ENCODE results near the gene NR2C2.

Gene NR2C2

GRCh38 chr3:15056676-15057404 is 109.5 kb downstream of the NR2C2 start:
- Histone ChIP-seq H3K4me3 (no peak overlapping the region), H3K27ac (no peak overlapping the region)
- DNase-seq (ENCODE audit: low spot score) = no peak
- TF ChIP-seq, protein P1, sequence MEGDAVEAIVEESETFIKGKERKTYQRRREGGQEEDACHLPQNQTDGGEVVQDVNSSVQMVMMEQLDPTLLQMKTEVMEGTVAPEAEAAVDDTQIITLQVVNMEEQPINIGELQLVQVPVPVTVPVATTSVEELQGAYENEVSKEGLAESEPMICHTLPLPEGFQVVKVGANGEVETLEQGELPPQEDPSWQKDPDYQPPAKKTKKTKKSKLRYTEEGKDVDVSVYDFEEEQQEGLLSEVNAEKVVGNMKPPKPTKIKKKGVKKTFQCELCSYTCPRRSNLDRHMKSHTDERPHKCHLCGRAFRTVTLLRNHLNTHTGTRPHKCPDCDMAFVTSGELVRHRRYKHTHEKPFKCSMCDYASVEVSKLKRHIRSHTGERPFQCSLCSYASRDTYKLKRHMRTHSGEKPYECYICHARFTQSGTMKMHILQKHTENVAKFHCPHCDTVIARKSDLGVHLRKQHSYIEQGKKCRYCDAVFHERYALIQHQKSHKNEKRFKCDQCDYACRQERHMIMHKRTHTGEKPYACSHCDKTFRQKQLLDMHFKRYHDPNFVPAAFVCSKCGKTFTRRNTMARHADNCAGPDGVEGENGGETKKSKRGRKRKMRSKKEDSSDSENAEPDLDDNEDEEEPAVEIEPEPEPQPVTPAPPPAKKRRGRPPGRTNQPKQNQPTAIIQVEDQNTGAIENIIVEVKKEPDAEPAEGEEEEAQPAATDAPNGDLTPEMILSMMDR (IDR thresholded peaks at IDR 0.05) = no peak

- TF ChIP-seq, protein P1 (IDR thresholded peaks at IDR 0.05) = no peak
- Histone ChIP-seq H3K4me3 (no peak overlapping the region), H3K27ac (no peak overlapping the region)
- DNase-seq (ENCODE audit: low spot score) = no peak
Measured at GRCh38 chr3:15060029-15060428, 112.6 kb downstream of the NR2C2 start.

DNA sequence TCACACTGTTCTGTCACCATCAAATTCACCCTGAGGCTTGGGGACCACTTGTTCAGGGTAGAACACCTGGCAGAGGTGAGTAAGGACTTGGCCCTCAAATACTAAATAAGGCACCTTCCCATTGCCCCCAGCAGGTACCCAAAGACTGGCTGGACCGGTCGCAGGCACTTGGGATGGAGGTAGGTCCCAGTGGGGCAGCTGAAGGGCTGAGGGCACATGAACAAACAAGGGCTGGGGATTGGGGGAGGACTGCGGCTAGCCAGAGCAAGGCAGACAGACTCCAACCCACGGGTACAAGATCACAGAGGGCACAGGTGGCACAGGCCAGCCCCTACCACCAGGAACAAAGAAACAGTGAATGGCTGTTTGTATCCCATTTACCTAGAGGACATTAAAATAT is 115.9 kb downstream of the NR2C2 start:
- no peak overlapping the region for H3K4me3 ChIP-seq
- no peak for DNase-seq (ENCODE audit: low spot score)
- TF ChIP-seq, protein P1 (IDR thresholded peaks at IDR 0.05) = no peak
- H3K27ac ChIP-seq = no peak overlapping the region

DNA sequence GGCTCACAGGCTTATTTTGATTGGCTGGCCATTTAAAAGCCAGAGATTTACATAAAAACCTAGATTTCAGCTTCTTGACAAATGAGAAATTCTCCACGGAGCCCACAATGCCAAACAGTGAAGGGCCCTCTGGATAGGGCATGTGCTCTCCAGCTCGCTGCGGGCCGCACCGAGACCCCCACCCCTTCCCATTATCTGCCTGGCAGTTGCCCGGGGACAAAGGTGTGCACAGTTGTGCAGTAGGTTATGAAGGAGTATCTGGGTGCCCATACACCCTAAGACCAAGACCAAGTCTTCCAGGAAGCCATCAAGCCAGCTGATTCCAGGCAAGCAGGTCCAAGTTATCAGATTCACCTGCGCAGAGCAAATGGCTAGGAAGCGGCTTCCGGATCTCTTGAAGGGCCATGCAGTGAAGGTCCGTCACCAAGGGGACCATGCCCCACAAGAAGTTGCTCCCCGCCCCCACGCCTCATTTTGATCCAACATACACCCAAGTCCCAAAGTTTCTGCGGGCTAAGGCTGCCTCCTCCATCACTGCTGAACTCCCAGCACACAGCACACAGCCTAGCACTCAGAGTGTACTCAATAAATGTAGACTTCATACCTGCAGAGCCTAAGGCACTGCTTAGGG is 116.4 kb downstream of the NR2C2 start:
- Histone ChIP-seq H3K4me3 (peak overlapping the region; percentile 96), H3K27ac (no peak overlapping the region)
- TF ChIP-seq, protein P1 (IDR thresholded peaks at IDR 0.05) = no peak
- no peak for DNase-seq (ENCODE audit: low spot score)

DNA sequence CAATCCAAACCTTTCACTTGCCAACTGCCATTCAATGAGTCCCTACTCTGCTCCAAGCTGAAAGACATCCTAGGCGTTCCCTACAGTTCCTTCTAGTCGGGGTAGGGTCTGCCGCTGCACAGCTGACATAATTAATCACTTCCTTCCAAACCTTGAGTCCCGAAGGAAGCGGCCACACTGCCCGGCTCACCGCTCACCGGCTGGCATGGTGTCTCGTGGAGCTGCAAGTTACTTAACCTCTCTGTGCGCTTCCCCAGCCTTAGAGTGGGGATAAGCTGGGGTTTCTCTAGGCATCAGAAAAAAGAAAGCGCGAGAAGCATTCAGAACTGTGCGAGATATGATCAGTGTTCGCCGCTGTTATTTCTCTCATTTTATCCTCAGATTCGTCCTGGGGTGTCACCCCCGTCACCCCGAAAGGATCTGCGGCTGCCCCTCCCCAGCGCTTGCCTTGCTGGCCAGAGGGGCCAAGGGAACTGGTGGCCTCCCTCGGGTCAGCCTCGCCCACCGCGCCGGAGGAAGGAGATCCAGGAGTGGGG is 117.0 kb downstream of the NR2C2 start:
- Histone ChIP-seq H3K27ac (peak overlapping the region; percentile 43 to 86), H3K4me3 (peak overlapping the region; percentile 96)
- DNase-seq (ENCODE audit: low spot score) = peak; percentile 77
- TF ChIP-seq, protein P1 (IDR thresholded peaks at IDR 0.05) = no peak

GRCh38 chr3:15064835-15065549 is 117.6 kb downstream of the NR2C2 start, which contains the start of gene MRPS25:
MRPS25 (minus strand) TSS chr3:15065315; CDS start chr3:15065194, 121 bp downstream.
- peak within 1 kb of the TSS; percentile 43 to 86 for H3K27ac ChIP-seq
- peak; percentile 91 for DNase-seq (ENCODE audit: low spot score)
- TF ChIP-seq, protein P1 (IDR thresholded peaks at IDR 0.05) = no peak

More at GRCh38 chr3:15064835-15065549, 117.6 kb downstream of the NR2C2 start, which contains the start of gene MRPS25:
- peak within 1 kb of the TSS; percentile 96 for H3K4me3 ChIP-seq
